GM21717 (cell line): ENCODE data around the gene ROR2.

Source experiments
- ATAC-seq: cut with Tn5 transposase; IDR thresholded peaks from one replicate; pipeline ENCODE4 v1.9.1; 2021; ENCODE audit warnings: mild to moderate bottlenecking, moderate library complexity; ENCODE audit not compliant: unreplicated experiment

Gene ROR2

DNA sequence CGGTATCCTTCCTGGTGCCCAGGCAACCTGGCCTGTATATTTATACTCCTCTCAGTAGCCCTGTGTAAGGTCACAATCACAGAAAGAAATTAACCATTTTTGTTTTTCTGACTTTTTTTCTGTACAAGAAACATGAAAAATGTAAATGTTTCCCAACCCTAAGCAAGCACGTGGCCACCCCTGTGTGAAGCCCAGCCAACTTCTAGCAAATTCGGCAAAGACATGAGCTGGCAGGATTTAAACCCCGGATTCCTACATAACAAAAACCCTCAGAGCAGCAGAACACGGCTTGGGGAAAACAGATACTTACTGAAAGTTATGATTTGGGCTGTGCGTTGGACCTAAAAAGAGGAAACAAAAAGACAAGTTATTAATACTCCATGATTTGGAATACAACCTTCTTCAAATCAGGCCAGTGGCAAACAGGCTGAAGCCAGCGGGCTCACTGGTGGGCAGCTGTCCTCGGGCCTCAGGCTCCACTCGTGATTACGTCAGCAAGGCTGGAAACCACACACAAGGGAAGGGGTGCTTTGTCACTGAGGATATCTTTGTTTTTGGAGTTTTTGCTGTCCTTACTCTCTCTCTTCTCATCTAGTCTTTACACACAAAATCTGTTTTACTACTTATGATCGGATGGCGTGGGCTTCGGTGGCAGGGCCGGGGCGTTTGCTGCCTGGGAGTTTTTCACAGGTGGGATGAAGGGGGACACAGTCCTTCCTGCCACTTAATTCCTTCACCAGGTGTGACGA lies 194.1 kb downstream of the ROR2 start:
- ATAC-seq: no peak

DNA sequence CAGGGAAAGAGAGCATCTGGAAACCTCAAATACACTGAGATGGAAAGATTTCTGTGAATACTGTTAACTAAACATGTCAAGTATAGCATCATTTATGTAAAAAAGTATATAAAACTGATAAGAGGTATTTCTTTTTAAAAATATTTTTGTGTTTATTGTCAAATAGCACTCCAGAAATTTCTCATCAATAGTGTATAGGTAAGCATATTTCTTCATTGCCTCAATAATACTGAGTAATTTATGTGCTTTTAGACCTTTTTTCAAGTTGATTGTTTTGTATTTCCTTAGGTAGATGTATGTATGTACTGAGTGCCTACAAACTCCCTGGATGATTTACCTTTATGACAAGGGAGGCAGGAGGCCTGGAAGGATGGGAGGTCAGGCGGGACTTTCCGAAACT lies 196.3 kb downstream of the ROR2 start:
- no peak for ATAC-seq

DNA sequence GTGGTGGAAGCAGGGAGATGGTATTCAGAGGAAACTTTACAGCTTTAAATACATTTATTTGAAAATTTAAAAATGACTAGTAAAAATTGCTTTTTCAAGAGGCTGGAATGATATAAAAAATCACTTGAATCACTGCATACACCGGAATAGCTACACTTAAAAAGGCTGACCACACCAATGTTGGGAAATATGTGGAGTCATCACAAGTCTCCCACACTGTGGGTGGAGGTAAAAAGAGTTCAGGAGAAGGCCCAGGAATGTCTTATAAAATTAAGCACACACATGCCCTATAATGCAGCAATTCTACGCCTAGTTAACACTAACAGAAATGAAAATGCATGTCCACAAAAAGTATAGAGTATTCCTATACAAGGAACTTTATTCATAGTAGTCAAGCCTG lies 198.1 kb downstream of the ROR2 start:
- ATAC-seq: no peak

DNA sequence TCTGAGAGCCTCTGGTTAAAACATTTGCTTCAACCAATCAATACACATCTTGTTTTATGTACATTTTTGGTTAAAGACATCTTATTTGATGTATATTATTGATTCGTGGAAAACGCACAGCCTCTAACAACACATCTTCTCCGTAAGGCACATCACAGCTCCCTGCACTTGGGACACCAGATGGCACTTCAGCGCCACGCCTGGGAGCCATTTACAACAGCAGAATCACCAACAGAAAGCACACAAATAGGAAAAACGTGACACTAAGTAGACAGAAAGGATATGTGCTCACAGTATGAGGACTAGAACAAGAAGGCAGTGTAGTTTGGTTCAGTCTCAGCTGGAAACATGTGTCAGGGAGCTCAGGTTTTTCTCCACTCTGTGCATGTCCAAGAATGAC lies 199.7 kb downstream of the ROR2 start:
- ATAC-seq: no peak

DNA sequence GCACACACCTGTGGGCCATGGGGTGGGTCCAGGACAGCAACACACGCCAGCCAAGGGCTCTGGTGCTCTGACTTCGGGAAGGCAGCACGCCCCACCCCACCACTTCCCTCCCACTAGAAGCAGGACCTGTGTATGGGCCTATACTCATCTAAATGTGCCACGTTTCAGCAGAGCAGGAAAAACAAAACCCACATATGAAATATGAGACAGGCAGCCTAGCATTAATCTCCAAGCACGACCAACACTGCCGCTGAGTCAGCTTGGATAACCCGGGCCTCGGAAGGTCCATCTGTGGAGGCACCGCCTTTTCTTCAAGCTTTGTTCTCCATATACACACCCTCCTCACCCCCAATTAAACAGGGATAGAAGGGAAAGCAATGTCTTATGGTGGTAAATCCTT lies 203.1 kb downstream of the ROR2 start:
- no peak for ATAC-seq

GRCh38 chr9:91746357-91746756 lies 203.7 kb downstream of the ROR2 start:
- no peak for ATAC-seq

GRCh38 chr9:91744114-91744513 lies 205.9 kb downstream of the ROR2 start:
- no peak for ATAC-seq

DNA sequence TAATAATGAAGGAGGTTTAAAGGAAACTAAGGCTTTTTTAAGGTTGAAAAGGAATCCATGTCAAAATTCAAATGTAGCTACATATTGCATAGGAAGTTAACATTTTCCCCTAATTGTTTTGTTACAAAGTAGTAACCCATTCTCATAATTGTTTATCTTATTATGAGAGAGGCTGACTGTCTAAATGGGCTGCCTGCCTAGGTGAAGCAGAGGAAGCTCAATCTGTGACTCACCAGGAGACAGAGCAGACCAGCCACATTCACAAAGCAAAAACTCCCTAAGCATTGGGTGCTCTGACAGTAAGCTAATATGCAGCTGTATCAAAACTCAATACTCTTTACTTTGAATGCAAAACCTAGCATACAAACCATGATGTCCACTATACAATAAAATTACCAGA lies 208.5 kb downstream of the ROR2 start:
- no peak for ATAC-seq

DNA sequence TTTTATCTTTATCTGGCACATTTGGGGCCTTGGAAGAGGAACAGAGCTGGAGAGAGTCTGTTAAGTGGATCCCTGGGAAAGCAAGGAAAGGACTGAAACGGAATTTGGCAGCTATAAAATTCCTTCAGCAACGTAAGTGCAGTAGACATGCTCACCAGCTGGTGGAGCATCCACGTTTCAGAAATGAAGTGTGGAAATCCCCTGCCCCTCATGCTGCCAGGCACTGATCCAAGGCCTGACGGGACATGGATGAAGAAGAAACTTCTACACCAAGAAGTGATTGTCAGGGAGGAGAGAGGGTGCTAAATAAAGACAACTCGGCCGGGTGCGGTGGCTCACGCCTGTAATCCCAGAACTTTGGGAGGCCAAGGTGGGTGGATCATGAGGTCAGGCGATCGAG lies 209.3 kb downstream of the ROR2 start:
- ATAC-seq: no peak

- no peak for ATAC-seq
Observed at GRCh38 chr9:91736898-91737601, 213.0 kb downstream of the ROR2 start.

GRCh38 chr9:91736311-91736710 lies 213.7 kb downstream of the ROR2 start:
- no peak for ATAC-seq

GRCh38 chr9:91735049-91735448 lies 215.0 kb downstream of the ROR2 start:
- no peak for ATAC-seq

DNA sequence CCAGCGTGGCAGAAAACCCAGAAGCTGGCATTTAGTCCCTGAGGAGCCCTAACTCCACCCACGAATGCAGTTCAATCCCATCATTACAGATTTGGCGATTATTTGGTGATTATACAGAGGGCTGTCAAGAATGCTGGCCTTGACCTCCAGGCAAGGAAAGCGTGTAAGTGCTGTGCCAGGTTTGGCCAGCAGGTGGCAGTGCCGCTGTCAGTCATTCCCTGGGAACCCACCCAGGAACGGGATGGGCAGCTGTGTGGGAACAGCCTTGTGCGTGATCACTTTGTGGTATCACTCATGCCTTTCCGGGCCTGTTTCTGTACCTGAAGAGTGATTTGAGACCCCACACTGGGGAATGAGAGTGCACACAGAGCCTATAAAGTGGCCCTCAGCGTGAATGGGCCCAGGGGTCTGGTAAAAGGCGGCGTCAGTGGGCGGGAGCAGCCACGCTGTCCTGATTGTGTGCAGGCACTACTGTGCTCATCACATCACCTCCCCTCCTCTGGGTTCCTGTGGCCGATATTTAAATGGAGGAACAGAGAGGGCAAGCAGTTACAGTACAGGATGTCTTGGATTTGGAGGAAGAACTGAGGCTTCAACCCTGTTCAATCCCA lies 215.6 kb downstream of the ROR2 start:
- no peak for ATAC-seq

DNA sequence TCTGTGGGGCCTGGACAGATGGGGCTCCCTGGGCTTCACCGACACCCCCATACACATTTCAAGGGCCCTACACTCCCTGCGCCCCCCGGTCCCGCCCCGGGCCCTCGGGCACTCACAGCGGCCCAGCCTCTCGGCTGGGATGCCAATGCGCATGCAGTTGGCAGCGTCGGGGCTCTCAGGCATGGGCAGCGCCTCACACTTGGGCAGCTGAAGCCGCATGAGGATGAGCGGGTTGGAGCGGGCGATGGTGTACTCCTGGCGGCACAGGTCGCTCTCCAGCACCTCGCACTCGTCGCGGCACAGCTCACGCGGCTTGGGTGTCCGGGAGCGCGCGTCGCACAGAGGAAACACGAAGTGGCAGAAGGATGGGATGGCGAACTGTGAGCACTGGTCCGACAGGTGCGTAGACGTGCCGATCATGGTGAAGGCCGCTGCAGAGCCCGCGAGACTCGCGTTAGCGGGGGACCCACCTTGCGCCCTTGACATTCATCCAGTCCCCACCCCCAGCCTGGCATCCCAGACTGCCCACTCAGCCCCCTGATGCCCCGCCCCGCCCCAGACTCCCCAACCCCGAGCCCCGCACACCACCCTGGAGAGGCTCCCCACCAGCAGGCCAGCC lies 216.9 kb downstream of the ROR2 start:
- no peak for ATAC-seq

DNA sequence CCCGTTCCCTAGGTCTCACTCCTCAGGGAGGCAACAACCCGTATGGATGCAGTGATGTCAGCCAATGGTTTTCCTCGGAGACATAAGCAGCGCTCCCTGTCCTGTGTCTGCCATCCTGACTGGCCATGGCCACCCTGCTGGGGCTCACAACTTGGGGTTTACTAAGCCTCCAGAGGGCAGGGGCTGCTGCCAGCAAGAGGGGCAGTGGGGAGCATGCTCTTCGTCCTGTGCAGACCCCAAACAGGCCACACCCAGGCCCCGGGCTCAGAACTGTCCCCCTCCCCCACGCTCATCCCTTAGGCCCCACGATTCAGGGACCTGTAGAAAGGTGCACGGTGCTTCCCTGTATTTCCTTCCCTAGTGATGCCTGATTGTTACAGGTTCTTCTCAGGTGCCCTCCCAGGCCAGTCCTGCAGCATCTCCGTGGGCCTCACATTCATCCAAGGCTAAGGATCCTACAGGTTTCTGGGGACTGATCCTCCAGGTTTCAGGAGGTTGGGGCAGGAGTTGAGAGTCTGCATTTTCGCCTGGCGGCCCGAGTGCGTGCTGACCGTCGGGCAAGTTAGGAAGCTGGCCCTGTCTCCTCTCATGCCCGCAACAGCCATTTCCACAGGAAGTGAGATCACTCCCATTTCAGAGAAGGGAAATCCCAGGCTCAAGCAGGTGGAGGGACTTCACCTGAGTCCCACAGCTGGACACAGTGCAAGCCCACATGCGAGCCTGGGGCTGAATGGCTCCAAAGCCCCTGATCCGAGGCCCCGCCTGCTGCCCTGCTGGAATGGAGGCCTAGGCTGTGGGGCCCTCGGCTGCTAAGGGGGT lies 217.6 kb downstream of the ROR2 start:
- no peak for ATAC-seq

DNA sequence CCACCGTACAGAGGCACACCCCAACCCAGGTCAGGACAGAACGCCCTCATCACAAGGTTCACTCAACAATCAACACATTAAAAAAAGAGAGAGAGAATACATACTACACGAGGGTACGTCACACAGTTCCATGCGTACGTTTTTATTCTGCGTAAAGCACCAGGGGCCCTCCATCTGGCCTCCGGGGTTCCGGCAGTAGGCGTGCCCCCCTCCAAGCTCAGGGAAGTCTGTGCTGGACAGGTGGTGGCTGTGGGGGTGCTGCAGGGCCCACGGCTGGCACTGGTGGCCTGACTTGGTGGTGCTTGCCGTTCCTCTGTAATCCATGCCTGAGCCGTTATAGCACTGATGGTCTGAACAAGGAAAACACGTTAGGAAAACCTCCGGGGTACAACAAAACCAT lies 219.2 kb downstream of the ROR2 start:
- ATAC-seq: no peak

GRCh38 chr9:91729558-91729842 lies 220.5 kb downstream of the ROR2 start:
- no peak for ATAC-seq

DNA sequence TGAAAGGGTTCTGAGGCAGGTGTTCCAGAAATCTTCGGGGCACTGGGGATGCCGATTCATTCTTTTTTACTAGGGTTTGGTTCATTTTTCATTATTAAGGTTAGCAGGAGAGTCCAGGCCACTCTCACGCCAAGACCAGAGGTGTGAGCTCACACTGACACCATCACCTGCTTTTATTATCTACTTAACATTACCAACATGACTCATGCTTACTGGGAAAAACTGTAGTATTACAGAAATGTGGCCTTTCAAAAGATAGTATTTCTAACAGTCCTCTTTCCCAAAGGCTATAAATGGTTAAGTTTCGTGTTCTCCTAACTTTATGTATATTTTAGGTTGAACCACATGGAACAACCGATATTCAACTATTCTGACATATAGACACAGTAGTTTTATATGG lies 222.1 kb downstream of the ROR2 start:
- no peak for ATAC-seq

DNA sequence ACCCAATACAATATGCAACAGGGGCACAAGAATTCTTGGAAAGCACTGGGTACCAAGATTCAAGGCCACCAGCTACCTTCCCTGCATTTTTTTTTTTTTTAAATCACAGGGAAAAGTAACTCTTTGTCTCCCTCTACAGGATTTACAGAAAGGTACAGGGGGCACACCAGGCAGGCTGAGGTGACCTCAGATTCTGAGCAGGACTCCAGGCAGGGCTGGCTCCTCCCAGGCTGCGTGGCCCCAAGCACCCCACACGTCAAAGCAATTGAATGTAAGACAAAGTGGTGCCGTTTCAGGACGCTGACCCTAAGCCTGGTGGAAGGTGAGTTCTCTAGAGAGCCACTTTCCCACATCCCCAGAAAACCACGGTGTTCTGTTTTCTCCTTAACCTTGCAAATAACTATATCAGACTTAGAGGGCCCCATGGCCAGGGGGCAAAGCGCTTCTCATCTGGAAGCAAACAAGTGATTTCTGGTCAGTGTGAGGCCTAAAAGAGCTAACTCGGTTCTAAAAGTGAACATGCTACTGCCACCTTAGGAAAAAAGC lies 222.6 kb downstream of the ROR2 start:
- ATAC-seq: no peak

DNA sequence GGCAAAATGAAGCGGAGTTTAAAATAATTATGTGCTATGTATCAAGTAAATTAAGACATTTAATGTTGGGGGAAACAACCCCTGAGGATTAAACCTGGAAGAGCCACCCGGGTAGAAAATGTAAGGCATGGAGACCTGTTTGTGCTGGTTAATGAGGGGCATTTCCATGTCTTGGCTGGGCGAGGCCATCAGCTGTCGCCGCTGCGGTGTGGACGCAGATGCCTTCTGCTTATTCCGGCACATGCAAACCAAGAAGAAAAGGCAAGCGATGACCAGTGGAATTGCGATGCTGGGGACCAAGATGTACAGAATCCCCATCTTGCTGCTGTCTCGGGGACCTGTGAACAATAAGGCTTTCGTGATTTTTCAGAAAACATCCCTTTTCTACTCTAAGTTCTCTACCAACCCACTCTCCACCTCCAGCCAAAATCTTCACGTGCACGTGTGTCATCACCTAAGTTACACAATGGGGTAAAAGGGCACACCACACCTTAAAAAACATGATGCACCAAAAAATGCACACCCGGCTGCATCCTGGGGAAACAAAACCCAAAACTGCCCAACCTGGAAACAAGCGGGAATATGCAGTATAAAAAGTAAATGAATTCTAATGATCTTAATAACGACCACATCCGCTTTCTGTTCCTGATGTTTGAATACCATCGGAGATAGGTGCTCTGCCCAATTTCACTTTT lies 223.5 kb downstream of the ROR2 start:
- no peak for ATAC-seq
